HG02885 (cell line): ENCODE results near the gene TGFB2.

Experiments used
- ATAC-seq: cut with Tn5 transposase; IDR thresholded peaks from one replicate; pipeline ENCODE4 v1.9.1; 2021; ENCODE audit warnings: mild to moderate bottlenecking; ENCODE audit not compliant: unreplicated experiment, poor library complexity

The TGFB2 gene

GRCh38 chr1:218330043-218330623, 15.0 kb upstream of the TGFB2 start:
- ATAC-seq: peak; percentile 69

GRCh38 chr1:218332416-218332815, 12.7 kb upstream of the TGFB2 start:
- ATAC-seq: no peak

- ATAC-seq: peak; percentile 62
Measured at GRCh38 chr1:218336328-218336727, 8.8 kb upstream of the TGFB2 start.

GRCh38 chr1:218339267-218339831, 5.8 kb upstream of the TGFB2 start:
- ATAC-seq: peak; percentile 68

DNA sequence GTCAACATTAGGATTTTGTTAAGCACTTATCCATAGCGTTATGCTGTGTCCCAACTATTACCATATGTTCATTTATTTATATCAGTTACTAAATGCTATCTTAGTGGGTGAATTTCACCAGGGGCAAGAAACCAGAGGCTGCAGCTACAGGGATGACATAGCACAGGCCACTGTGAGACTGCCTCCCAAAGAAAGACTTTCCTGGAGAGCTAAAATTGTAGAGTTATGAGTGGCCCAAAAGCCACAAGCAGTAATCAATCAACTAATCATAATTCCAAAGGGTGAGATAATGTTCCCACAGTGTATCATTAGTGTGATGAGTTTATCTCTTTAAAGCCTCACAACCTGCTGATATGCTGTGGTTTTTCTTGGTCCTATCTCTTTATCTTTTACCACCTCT, 3.8 kb upstream of the TGFB2 start:
- ATAC-seq: no peak

- ATAC-seq: no peak
Measured at GRCh38 chr1:218342091-218342490, 3.0 kb upstream of the TGFB2 start.

- ATAC-seq: peak; percentile 72
Measured at GRCh38 chr1:218345673-218346390, 696 bp downstream of the TGFB2 start.

DNA sequence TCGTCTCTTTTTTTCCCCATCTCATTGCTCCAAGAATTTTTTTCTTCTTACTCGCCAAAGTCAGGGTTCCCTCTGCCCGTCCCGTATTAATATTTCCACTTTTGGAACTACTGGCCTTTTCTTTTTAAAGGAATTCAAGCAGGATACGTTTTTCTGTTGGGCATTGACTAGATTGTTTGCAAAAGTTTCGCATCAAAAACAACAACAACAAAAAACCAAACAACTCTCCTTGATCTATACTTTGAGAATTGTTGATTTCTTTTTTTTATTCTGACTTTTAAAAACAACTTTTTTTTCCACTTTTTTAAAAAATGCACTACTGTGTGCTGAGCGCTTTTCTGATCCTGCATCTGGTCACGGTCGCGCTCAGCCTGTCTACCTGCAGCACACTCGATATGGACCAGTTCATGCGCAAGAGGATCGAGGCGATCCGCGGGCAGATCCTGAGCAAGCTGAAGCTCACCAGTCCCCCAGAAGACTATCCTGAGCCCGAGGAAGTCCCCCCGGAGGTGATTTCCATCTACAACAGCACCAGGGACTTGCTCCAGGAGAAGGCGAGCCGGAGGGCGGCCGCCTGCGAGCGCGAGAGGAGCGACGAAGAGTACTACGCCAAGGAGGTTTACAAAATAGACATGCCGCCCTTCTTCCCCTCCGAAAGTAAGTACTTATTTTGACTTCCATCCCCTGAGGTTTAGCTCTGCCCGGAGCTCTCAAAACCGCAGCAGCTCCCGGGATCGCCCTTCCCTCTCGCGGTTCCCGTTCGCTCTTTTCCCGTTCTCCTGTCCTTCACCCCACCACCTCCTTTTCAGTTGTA, 1.5 kb downstream of the TGFB2 start:
- ATAC-seq: no peak

DNA sequence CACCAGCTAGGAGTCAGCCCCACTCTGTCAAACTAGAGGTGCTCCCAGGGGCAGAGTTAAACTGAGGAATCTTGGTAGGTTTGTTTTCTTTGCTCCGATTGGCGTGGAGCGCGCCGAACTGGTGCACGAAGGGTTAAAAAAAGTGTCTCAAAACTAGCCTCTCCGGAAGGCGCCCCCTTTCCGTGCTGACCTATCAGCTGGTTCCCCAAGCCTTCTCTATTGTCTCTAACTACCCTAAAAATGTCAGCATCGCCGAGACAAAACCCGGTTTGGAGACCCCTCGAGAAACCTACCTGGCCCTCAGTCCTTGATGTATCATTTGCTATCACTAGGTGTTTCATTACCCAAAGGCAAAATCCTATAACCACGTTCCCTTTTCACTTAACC, 2.2 kb downstream of the TGFB2 start:
- no peak for ATAC-seq

DNA sequence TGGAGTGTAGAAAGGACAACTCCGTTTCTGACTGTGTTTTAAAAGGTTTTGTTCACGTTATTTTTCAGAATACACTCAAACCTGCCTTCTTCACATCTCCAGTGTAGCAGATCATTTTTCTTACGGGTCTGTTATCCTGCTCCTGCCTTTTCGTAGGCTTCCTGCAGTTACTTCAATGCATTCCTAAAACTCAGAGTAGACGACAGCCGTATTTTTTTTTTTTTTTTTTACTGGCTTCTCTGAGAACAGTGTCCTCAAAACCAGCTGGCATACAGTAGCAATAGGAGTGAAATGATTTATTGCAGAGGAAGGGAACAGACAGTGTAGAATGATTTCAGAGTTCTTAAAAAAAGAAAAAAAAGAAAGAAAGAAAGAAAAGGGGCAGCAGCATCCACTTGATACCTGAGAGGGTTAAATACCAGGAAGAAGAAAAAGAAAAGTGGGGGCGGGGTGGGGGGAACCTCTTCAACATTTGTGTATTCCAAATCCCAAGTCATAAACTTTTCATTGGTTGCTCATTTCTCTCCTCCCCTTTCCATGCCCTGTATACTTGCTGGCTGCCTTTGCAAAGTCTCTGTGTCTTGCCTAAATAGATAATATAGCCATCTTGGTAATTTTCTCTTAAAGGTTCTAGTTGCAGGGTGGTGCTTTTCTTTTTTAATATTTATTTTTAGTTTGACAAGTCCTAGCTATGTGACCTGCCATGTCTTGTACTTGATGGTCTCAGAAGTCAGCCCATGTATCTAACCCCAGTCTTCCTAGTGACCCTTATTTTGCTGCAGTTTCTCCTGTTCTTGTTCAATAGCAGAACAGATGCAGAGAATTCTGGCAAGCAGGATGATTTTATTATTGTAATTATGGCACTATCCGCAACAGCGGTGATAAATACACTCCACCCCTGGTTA, 2.8 kb downstream of the TGFB2 start:
- ATAC-seq: no peak

DNA sequence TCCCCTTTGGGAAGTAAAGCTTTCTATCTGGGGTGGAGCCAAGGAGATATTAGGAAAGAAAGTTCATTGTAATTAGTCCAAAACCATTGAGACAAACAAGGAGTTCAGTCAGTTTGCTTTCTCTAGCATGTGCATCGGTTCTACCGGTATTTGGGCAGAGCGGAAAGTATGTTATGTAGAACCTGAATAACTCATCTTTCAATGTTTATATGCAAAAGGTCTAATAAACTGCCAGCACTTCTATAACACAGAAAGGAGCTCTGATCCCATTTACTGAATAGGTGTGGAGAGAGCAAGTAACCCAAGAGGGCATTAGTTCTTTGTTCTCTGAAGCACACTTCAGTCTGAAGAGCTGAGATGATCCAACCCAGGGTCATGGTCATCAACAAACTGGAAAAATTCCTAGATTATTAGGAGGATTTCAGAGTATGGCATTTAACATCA, 3.5 kb downstream of the TGFB2 start:
- no peak for ATAC-seq

DNA sequence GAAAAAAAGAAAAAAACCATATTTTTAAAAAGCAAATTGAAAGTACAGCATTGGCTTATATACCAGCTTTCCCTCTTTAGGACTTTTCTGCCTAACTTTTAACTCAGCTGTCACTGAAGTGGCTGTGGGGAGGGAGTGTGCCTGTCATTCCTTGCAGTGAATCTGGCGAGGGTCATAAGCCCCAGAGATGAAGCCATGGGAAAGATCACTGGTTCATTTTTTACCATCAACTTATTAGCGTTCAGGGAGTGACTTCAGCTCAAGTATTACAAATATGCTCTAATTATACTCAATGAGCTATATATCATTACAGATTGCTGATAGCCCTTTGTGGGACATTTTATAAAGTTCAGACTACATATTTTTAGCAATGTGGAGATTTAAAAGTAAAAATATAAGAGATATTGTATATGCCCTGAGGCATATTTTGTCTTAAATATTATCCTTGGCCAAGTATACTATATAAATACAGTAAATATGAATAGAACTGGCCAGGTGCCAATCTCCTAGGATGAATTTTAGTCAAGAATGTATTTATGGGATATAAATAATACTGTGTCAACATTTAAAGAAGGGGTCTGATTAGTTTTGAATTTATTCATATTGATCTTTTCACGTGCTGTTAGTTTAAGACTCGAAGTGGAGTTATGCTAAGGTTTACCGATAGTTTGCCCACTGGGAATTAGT, 4.4 kb downstream of the TGFB2 start:
- ATAC-seq: no peak

- no peak for ATAC-seq
Measured at GRCh38 chr1:218350035-218350525, 4.9 kb downstream of the TGFB2 start.

GRCh38 chr1:218350801-218351266, 5.7 kb downstream of the TGFB2 start:
- no peak for ATAC-seq

GRCh38 chr1:218351391-218352074, 6.4 kb downstream of the TGFB2 start:
- ATAC-seq: peak; percentile 70

DNA sequence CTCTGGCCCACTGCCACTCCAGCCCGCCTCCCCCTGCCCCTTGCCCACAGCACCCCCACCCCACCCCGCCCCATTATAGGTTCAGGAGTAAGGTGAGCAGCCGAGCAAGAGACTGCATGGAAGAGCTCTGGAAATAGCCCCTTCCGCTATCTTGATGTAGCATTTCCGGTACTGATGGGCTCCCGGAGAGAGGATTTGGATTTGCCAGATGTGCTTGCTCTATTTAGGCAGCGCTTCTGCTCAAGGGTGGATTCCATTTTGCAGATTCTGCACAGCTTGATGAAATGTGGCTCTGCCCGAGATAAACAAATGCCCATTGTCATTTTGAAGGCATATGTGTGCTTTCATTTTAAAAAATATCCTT, 6.9 kb downstream of the TGFB2 start:
- no peak for ATAC-seq

DNA sequence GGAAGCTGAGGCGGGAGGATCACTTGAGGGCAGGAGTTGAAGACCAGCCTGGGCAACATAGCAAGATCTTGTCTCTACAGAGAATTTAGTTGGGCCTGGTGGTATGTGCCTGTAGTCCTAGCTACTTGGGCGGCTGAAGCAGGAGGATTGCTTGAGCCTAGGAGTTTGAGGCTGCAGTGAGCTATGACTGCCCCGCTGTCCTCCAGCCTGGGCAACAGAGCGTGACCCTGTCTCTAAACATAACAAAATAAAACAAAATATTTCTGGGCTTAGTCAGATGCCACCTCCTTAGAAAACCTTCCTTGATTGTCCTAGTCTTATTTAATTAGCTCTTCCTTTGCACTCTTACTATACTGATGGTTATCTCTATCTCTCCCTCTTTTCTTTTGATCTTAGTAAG, 8.5 kb downstream of the TGFB2 start:
- ATAC-seq: no peak

DNA sequence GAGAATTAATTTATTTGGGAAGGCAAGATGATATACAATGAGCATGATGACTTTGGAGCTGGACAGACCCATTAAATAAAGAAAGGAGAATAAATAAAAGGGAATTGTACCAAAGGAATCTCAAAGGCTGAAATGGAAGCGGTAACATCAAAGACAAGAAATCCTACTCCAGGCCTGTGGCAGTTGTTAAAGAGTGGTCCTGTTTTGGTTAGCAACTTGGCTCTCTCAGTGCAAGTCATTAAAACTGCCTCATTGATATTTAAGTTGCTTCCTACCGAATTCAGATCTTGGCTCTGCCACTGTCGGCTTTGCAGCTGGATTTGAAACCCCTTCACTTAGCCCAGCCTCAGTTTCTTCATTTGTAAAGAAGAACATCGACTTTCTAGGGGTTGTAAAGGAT, 10.1 kb downstream of the TGFB2 start:
- no peak for ATAC-seq
